HG03196 (cell line): ENCODE results near the gene VWA5B1.

Experiments
- ATAC-seq: cut with Tn5 transposase; IDR thresholded peaks from one replicate; pipeline ENCODE4 v1.9.1; 2021; ENCODE audit not compliant: unreplicated experiment

The VWA5B1 gene

GRCh38 chr1:20347699-20348098, 57.0 kb downstream of the VWA5B1 start:
- ATAC-seq: no peak

- no peak for ATAC-seq
These were observed 57.7 kb downstream of the VWA5B1 start for GRCh38 chr1:20348326-20348915.

- ATAC-seq: no peak
These were observed 58.9 kb downstream of the VWA5B1 start for GRCh38 chr1:20349561-20349960.

- ATAC-seq: no peak
These were observed 59.3 kb downstream of the VWA5B1 start for GRCh38 chr1:20349971-20350370.

GRCh38 chr1:20350421-20350820, 59.7 kb downstream of the VWA5B1 start:
- no peak for ATAC-seq

GRCh38 chr1:20351911-20352701, 61.4 kb downstream of the VWA5B1 start:
- no peak for ATAC-seq

- ATAC-seq: no peak
These were observed 63.2 kb downstream of the VWA5B1 start for GRCh38 chr1:20353836-20354235.

GRCh38 chr1:20354610-20355009, 63.9 kb downstream of the VWA5B1 start:
- no peak for ATAC-seq

GRCh38 chr1:20355101-20355827, 64.6 kb downstream of the VWA5B1 start:
- no peak for ATAC-seq

- ATAC-seq: no peak
These were observed 65.4 kb downstream of the VWA5B1 start for GRCh38 chr1:20355828-20356735.

GRCh38 chr1:20356850-20357459, 66.3 kb downstream of the VWA5B1 start:
- no peak for ATAC-seq

- ATAC-seq: no peak
These were observed 67.1 kb downstream of the VWA5B1 start for GRCh38 chr1:20357796-20358195.

GRCh38 chr1:20358761-20359263, 68.1 kb downstream of the VWA5B1 start:
- no peak for ATAC-seq

GRCh38 chr1:20359451-20360330, 69.0 kb downstream of the VWA5B1 start:
- no peak for ATAC-seq

GRCh38 chr1:20361401-20361800, 70.7 kb downstream of the VWA5B1 start:
- no peak for ATAC-seq

GRCh38 chr1:20361805-20362381, 71.2 kb downstream of the VWA5B1 start:
- no peak for ATAC-seq

GRCh38 chr1:20362856-20363255, 72.2 kb downstream of the VWA5B1 start:
- ATAC-seq: no peak

- no peak for ATAC-seq
These were observed 74.9 kb downstream of the VWA5B1 start for GRCh38 chr1:20365421-20366055.

- no peak for ATAC-seq
These were observed 75.4 kb downstream of the VWA5B1 start for GRCh38 chr1:20366056-20366462.
